Stomach (tissue), 4 donors: Measurements from ENCODE around the gene CHADL.

Source experiments
- CTCF ChIP-seq, 7 experiments: fragments of 450-650 bp in 4 of 7; fragments of 200-600 bp in 3 of 7; sonication (generic) in 3 of 7; IDR thresholded peaks; one replicate each; pipeline ENCODE4 v1.5.1; 2016 to 2019; ENCODE audit warnings: antibody characterized with exemption in 7 of 7, control low read depth in 2 of 7, mild to moderate bottlenecking in 1 of 7
- POLR2A ChIP-seq, 4 donors: fragments of 450-650 bp; IDR thresholded peaks; one replicate each; pipeline ENCODE4 v1.6.1; 2016; ENCODE audit warnings: antibody characterized with exemption in 4 of 4, control low read depth in 2 of 4, mild to moderate bottlenecking in 1 of 4, moderate library complexity in 1 of 4
- POLR2AphosphoS5 ChIP-seq, 3 donors: sonication (generic); formaldehyde crosslinking; IDR thresholded peaks; one replicate each; pipeline ENCODE4 v1.6.1; 2016; ENCODE audit warnings: antibody characterized with exemption in 3 of 3

- TF ChIP-seq CTCF (IDR thresholded peaks at IDR 0.05) = no peak
- TF ChIP-seq POLR2AphosphoS5 (IDR thresholded peaks at IDR 0.05) = no peak
- TF ChIP-seq POLR2A (IDR thresholded peaks at IDR 0.05) = no peak
Observed at GRCh38 chr22:41248758-41249157, 8.0 kb upstream of the CHADL start.
